HCT116 (cell line): Measurements from ENCODE around the gene AFTPH.

Experiments used
- CBX3 ChIP-seq: IDR thresholded peaks from 2 replicates; pipeline ENCODE4 v1.6.1; 2012; ENCODE audit warnings: low read depth
- CEBPB ChIP-seq: IDR thresholded peaks from 2 replicates; pipeline ENCODE4 v1.6.1; 2012; ENCODE audit warnings: low read depth
- EZH2 ChIP-seq: fragments of 200-600 bp; sonication (generic); IDR thresholded peaks from 2 replicates; pipeline ENCODE4 v1.6.1; 2017; ENCODE audit warnings: antibody characterized with exemption, mixed run types
- FOSL1 ChIP-seq: IDR thresholded peaks from 2 replicates; pipeline ENCODE4 v1.6.1; 2012; ENCODE audit warnings: low read depth
- POLR2A ChIP-seq: IDR thresholded peaks from 2 replicates; pipeline ENCODE4 v1.7.0; 2011; ENCODE audit warnings: borderline replicate concordance; ENCODE audit not compliant: insufficient read depth, insufficient read length; ENCODE audit errors: extremely low read depth
- POLR2AphosphoS5 ChIP-seq: IDR thresholded peaks from 2 replicates; pipeline ENCODE4 v1.6.1; 2011; ENCODE audit warnings: mild to moderate bottlenecking, low read depth, low read length, moderate library complexity
- RAD21 ChIP-seq: IDR thresholded peaks from 2 replicates; pipeline ENCODE4 v1.6.1; 2012; ENCODE audit warnings: low read depth, mild to moderate bottlenecking
- SIN3A ChIP-seq: IDR thresholded peaks from 2 replicates; pipeline ENCODE4 v1.6.1; 2012; ENCODE audit warnings: low read depth
- SP1 ChIP-seq: IDR thresholded peaks from 2 replicates; pipeline ENCODE4 v1.6.1; 2012; ENCODE audit warnings: low read depth
- SRF ChIP-seq: IDR thresholded peaks from 2 replicates; pipeline ENCODE4 v1.6.1; 2012; ENCODE audit warnings: low read depth
- ZFX ChIP-seq: fragments of 450-650 bp; IDR thresholded peaks from 2 replicates; pipeline ENCODE4 v1.6.1; 2017
- ZNF274 ChIP-seq: fragments of 200-500 bp; sonication (Bioruptor generic); IDR thresholded peaks from 2 replicates; pipeline ENCODE4 v1.6.1; 2014; ENCODE audit warnings: mild to moderate bottlenecking, low read depth, low read length, inconsistent platforms
- TF ChIP-seq, protein P1 (sequence below), 3 experiments: fragments of 200-600 bp in 1 of 3; sonication (generic) in 1 of 3; IDR thresholded peaks in 2 of 3; conservative IDR thresholded peaks in 1 of 3; 2 replicates each; pipeline ENCODE4 v1.5.1; 2012 to 2017; ENCODE audit warnings: low read depth in 2 of 3, low read length in 2 of 3, antibody characterized with exemption in 1 of 3, borderline replicate concordance in 1 of 3, control low read depth in 1 of 3, mild to moderate bottlenecking in 1 of 3, mixed read lengths in 1 of 3, mixed run types in 1 of 3, moderate library complexity in 1 of 3; ENCODE audit not compliant: insufficient read depth in 1 of 3
- TF ChIP-seq, protein P2 (sequence below): IDR thresholded peaks from 2 replicates; pipeline ENCODE4 v1.6.1; 2012; ENCODE audit warnings: low read depth

DNA sequence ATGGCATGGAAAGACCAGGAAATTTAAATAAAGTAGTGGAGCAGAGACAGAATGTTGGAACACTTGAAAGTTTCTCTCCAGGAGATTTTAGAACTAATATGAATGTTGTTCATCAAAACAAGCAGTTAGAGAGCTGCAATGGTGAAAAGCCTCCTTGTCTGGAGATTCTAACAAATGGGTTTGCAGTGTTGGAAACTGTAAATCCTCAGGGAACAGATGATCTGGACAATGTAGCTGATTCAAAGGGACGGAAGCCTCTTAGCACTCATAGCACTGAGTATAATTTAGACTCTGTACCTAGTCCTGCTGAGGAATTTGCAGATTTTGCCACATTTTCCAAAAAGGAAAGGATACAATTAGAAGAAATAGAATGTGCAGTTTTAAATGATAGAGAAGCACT, 27.7 kb downstream of the AFTPH start:
- TF ChIP-seq, protein P1, sequence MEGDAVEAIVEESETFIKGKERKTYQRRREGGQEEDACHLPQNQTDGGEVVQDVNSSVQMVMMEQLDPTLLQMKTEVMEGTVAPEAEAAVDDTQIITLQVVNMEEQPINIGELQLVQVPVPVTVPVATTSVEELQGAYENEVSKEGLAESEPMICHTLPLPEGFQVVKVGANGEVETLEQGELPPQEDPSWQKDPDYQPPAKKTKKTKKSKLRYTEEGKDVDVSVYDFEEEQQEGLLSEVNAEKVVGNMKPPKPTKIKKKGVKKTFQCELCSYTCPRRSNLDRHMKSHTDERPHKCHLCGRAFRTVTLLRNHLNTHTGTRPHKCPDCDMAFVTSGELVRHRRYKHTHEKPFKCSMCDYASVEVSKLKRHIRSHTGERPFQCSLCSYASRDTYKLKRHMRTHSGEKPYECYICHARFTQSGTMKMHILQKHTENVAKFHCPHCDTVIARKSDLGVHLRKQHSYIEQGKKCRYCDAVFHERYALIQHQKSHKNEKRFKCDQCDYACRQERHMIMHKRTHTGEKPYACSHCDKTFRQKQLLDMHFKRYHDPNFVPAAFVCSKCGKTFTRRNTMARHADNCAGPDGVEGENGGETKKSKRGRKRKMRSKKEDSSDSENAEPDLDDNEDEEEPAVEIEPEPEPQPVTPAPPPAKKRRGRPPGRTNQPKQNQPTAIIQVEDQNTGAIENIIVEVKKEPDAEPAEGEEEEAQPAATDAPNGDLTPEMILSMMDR (IDR thresholded peaks at IDR 0.05 in 2 of 3, conservative IDR thresholded peaks at IDR 0.05 in 1 of 3; ENCODE audit: borderline replicate concordance in 1 of 3, insufficient read depth in 1 of 3, low read depth in 2 of 3, low read length in 2 of 3): no peak
- TF ChIP-seq, protein P2, sequence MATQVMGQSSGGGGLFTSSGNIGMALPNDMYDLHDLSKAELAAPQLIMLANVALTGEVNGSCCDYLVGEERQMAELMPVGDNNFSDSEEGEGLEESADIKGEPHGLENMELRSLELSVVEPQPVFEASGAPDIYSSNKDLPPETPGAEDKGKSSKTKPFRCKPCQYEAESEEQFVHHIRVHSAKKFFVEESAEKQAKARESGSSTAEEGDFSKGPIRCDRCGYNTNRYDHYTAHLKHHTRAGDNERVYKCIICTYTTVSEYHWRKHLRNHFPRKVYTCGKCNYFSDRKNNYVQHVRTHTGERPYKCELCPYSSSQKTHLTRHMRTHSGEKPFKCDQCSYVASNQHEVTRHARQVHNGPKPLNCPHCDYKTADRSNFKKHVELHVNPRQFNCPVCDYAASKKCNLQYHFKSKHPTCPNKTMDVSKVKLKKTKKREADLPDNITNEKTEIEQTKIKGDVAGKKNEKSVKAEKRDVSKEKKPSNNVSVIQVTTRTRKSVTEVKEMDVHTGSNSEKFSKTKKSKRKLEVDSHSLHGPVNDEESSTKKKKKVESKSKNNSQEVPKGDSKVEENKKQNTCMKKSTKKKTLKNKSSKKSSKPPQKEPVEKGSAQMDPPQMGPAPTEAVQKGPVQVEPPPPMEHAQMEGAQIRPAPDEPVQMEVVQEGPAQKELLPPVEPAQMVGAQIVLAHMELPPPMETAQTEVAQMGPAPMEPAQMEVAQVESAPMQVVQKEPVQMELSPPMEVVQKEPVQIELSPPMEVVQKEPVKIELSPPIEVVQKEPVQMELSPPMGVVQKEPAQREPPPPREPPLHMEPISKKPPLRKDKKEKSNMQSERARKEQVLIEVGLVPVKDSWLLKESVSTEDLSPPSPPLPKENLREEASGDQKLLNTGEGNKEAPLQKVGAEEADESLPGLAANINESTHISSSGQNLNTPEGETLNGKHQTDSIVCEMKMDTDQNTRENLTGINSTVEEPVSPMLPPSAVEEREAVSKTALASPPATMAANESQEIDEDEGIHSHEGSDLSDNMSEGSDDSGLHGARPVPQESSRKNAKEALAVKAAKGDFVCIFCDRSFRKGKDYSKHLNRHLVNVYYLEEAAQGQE: no peak
- TF ChIP-seq ZNF274: no peak
- TF ChIP-seq CBX3: no peak
- no peak for TF ChIP-seq POLR2A
- TF ChIP-seq SRF: no peak
- no peak for TF ChIP-seq CEBPB
- TF ChIP-seq EZH2: no peak
- TF ChIP-seq SIN3A: no peak
- TF ChIP-seq ZFX: no peak
- TF ChIP-seq RAD21: no peak
- no peak for TF ChIP-seq FOSL1
- no peak for TF ChIP-seq POLR2AphosphoS5
- no peak for TF ChIP-seq SP1
